Endothelial cell of umbilical vein (primary cell): ENCODE results near the gene ADGRD2. TPM values are rescaled to one million over a fixed set of nuclear protein-coding genes. Genes with fewer than 3 reads are reported as not detected.

Experiments used
- BruUV-seq: library from RNA; stranded (reverse); fragments of 400-500 nt; replicated peaks from 2 replicates; lab custom pipeline; 2021; lab: Mats Ljungman, UMichigan
- CTCF ChIA-PET: fragments of 300-600, 350-600 bp; sonication (Branson Sonifier 250); formaldehyde crosslinking; loops from one replicate; lab custom pipeline; 2021; ENCODE audit warnings: antibody characterized with exemption, inconsistent platforms; lab: Charles Lee
- POLR2A ChIA-PET: fragments of 300-600, 350-600 bp; sonication (Branson Sonifier 250); formaldehyde crosslinking; loops from one replicate; lab custom pipeline; 2021; ENCODE audit warnings: antibody characterized with exemption, inconsistent platforms; lab: Charles Lee
- DNase-seq: peaks from one replicate; pipeline ENCODE4 v3.0.0-alpha.2; 2011; ENCODE audit warnings: low read depth, low spot score
- FAIRE-seq: peaks from 2 replicates; lab custom pipeline; 2011; peaks lifted over from hg19 to GRCh38; lab: Jason Lieb, UNC
- H2AFZ ChIP-seq: 2 replicates; pipeline ENCODE4 v1.6.0; 2012; ENCODE audit warnings: low read depth, low read length, control low read depth, inconsistent platforms
- H3K27ac ChIP-seq: 2 replicates; pipeline ENCODE4 v1.5.1; 2011; ENCODE audit warnings: low read depth, mild to moderate bottlenecking, control low read depth, low read length, moderate library complexity; ENCODE audit not compliant: insufficient read depth
- H3K27me3 ChIP-seq, 2 experiments: 2 replicates each; pipeline versions ENCODE4 v1.6.0 to v1.6.1; 2011; ENCODE audit warnings: low read length in 2 of 2, mixed read lengths in 1 of 2; ENCODE audit not compliant: control insufficient read depth in 2 of 2, insufficient read depth in 2 of 2
- H3K36me3 ChIP-seq, 2 experiments: 2 replicates in 1 of 2; 3 replicates in 1 of 2; pipeline ENCODE4 v1.5.1; 2011; ENCODE audit warnings: low read length in 2 of 2, mild to moderate bottlenecking in 1 of 2, moderate library complexity in 1 of 2; ENCODE audit not compliant: control insufficient read depth in 2 of 2, insufficient read depth in 2 of 2; ENCODE audit errors: extremely low read depth in 1 of 2
- H3K4me1 ChIP-seq: 3 replicates; pipeline ENCODE4 v1.5.1; 2011; ENCODE audit warnings: mild to moderate bottlenecking, low read length; ENCODE audit not compliant: control insufficient read depth, insufficient read depth; ENCODE audit errors: extremely low read depth
- H3K4me2 ChIP-seq: 2 replicates; pipeline ENCODE4 v1.6.1; 2011; ENCODE audit warnings: low read length, control low read depth, mixed read lengths; ENCODE audit not compliant: insufficient read depth
- H3K4me3 ChIP-seq, 3 experiments: fragments of 200-600 bp in 1 of 3; sonication (generic), shearing (Covaris generic) in 1 of 3; replicated peaks in 1 of 3; 2 replicates each; pipeline ENCODE4 v1.5.1; 2011 to 2016; ENCODE audit warnings: control low read depth in 3 of 3, low read length in 3 of 3, mild to moderate bottlenecking in 2 of 3, inconsistent platforms in 1 of 3, low read depth in 1 of 3, moderate library complexity in 1 of 3; ENCODE audit not compliant: insufficient read depth in 1 of 3
- H3K79me2 ChIP-seq: 2 replicates; pipeline ENCODE4 v1.6.0; 2012; ENCODE audit warnings: low read length, inconsistent platforms; ENCODE audit not compliant: control insufficient read depth, insufficient read depth
- H3K9ac ChIP-seq: replicated peaks from 2 replicates; pipeline ENCODE3; 2011; ENCODE audit warnings: low read length, control low read depth; ENCODE audit not compliant: insufficient read depth; ENCODE audit errors: extremely low read depth
- H3K9me1 ChIP-seq: replicated peaks from 3 replicates; pipeline ENCODE4 v1.6.0; 2011; ENCODE audit warnings: mild to moderate bottlenecking, low read length; ENCODE audit not compliant: control insufficient read depth, insufficient read depth; ENCODE audit errors: extremely low read depth
- H3K9me3 ChIP-seq: replicated peaks from 2 replicates; pipeline ENCODE4 v1.5.1; 2012; ENCODE audit warnings: low read length, inconsistent platforms; ENCODE audit not compliant: control insufficient read depth, insufficient read depth
- H4K20me1 ChIP-seq: replicated peaks from 2 replicates; pipeline ENCODE3; 2011; ENCODE audit warnings: mild to moderate bottlenecking, low read length; ENCODE audit not compliant: control insufficient read depth, insufficient read depth; ENCODE audit errors: extremely low read depth
- EZH2 ChIP-seq: IDR thresholded peaks from 2 replicates; pipeline ENCODE4 v1.6.1; 2012; ENCODE audit warnings: borderline replicate concordance, low read depth, mild to moderate bottlenecking, moderate library complexity, low read length, inconsistent platforms; ENCODE audit not compliant: severe bottlenecking
- FOS ChIP-seq: IDR thresholded peaks from 2 replicates; pipeline ENCODE4 v1.6.1; 2011; ENCODE audit warnings: mild to moderate bottlenecking, low read length, moderate library complexity, borderline replicate concordance; ENCODE audit not compliant: insufficient read depth
- GATA2 ChIP-seq: IDR thresholded peaks from 2 replicates; pipeline ENCODE4 v1.7.0; 2011; ENCODE audit warnings: low read depth, mild to moderate bottlenecking, moderate library complexity, mixed read lengths, low read length; ENCODE audit not compliant: insufficient read length, insufficient read depth
- JUN ChIP-seq: IDR thresholded peaks from 2 replicates; pipeline ENCODE4 v1.6.1; 2011; ENCODE audit warnings: borderline replicate concordance, low read depth; ENCODE audit not compliant: insufficient read length, insufficient read depth
- MAX ChIP-seq: IDR thresholded peaks from 2 replicates; pipeline ENCODE4 v1.6.1; 2011; ENCODE audit not compliant: insufficient read depth, insufficient read length
- MYC ChIP-seq: IDR thresholded peaks from one replicate; pipeline ENCODE4 v1.6.1; 2011; ENCODE audit warnings: mild to moderate bottlenecking, low read depth, low read length
- POLR2A ChIP-seq: IDR thresholded peaks from 2 replicates; pipeline ENCODE4 v1.6.1; 2012; ENCODE audit warnings: low read depth, mild to moderate bottlenecking, control low read depth, low read length
- POLR2AphosphoS5 ChIP-seq: IDR thresholded peaks from 2 replicates; pipeline ENCODE4 v1.6.1; 2012; ENCODE audit warnings: low read depth, mild to moderate bottlenecking, control low read depth, low read length, moderate library complexity; ENCODE audit not compliant: insufficient read depth
- dilution Hi-C: fragments of 300-500 bp; cut with MboI; formaldehyde crosslinking; loops from one replicate; pipeline ENCODE4 v1.15.0; 2019; ENCODE audit warnings: low sequenced_read_pairs; ENCODE audit not compliant: extremely low pct_ligation_motif_present
- intact Hi-C: fragments of 100-400 bp; cut with micrococcal nuclease; formaldehyde crosslinking; loops from one replicate; pipeline ENCODE4 v1.10.0; 2022
- polyA plus RNA-seq, 4 experiments: library from polyadenylated mRNA; depleted of rRNA in 3 of 4; stranded (reverse) in 3 of 4; unstranded in 1 of 4; fragments of >200 nt; gene quantifications; 2 replicates each; pipeline versions ENCODE4 v1.2.1 to v1.2.3, GENCODE V29; 2011 to 2012; ENCODE audit warnings: missing spikeins in 1 of 4
- total RNA-seq: library from RNA; stranded (reverse); gene quantifications from 2 replicates; pipeline ENCODE4 v1.2.3, GENCODE V29; 2021
- TF ChIP-seq, protein P1 (sequence below), 2 donors: IDR thresholded peaks; 1 replicate in 1 of 2; 2 replicates in 1 of 2; pipeline ENCODE4 v1.5.1; 2011; ENCODE audit warnings: low read length in 2 of 2, mild to moderate bottlenecking in 2 of 2, moderate library complexity in 2 of 2, control low read depth in 1 of 2, inconsistent platforms in 1 of 2, low read depth in 1 of 2; ENCODE audit not compliant: insufficient read depth in 1 of 2; ENCODE audit errors: extremely low read depth in 1 of 2

ADGRD2 gene
- total and polyA plus RNA-seq, 2 donors (not counting 3 experiments of a cell fraction or from before 2014, with no cell fraction given), result not detected

DNA sequence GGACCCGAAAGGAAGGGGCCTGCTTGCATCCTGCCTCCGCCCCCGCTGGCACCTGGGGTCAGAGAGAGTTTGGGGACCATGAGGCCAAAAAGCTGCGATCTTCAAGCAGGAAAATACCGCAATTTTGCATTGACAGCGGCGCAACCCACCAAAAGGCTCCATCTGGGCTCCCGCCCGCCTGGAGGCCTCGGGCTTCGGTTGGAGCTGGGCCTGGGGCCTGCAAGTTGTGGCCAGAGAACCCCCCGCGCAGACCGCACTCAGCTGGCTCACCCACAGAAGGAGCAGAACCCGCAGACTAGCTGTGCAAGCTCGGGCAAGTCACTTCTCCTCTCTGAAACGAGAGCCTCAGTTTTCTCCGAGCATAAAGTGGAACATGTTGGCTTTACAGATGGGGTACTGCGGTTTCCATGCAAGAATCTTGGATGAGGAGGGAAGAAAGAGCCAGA, 55.7 kb downstream of the ADGRD2 start:
- no peak for FAIRE-seq
- Histone ChIP-seq H3K27me3 (peaks cover 39 to 48% of the 10 kb centered on the region in 2 experiments), H3K9me1 (no peaks in the 10 kb centered on the region), H2AFZ (no peak overlapping the region), H3K9me3 (no peaks in the 10 kb centered on the region), H3K36me3 (no peaks in the 10 kb centered on the region), H3K4me1 (no peaks in the 10 kb centered on the region), H3K79me2 (no peaks in the 10 kb centered on the region), H4K20me1 (no peaks in the 10 kb centered on the region), H3K4me2 (no peak overlapping the region), H3K9ac (no peak overlapping the region), H3K27ac (no peak overlapping the region), H3K4me3 (no peak overlapping the region)
- no peak for DNase-seq
- ChIA-PET POLR2A (no interaction called here), CTCF (interaction anchor here (1.0 to 1.3 kb wide), 2 partner anchors 18 to 31 kb away, joined by 3 to 4 read pairs; no protein-coding TSS in a partner anchor)
- intact Hi-C loops, result no loop called here
- no TSS peak for BruUV-seq
- dilution Hi-C loops, result no loop called here
- TF ChIP-seq MAX (no peak), JUN (no peak), EZH2 (no peak), FOS (no peak), GATA2 (no peak), POLR2AphosphoS5 (no peak), MYC (no peak), POLR2A (no peak)
- TF ChIP-seq, protein P1, sequence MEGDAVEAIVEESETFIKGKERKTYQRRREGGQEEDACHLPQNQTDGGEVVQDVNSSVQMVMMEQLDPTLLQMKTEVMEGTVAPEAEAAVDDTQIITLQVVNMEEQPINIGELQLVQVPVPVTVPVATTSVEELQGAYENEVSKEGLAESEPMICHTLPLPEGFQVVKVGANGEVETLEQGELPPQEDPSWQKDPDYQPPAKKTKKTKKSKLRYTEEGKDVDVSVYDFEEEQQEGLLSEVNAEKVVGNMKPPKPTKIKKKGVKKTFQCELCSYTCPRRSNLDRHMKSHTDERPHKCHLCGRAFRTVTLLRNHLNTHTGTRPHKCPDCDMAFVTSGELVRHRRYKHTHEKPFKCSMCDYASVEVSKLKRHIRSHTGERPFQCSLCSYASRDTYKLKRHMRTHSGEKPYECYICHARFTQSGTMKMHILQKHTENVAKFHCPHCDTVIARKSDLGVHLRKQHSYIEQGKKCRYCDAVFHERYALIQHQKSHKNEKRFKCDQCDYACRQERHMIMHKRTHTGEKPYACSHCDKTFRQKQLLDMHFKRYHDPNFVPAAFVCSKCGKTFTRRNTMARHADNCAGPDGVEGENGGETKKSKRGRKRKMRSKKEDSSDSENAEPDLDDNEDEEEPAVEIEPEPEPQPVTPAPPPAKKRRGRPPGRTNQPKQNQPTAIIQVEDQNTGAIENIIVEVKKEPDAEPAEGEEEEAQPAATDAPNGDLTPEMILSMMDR (IDR thresholded peaks at IDR 0.05; ENCODE audit: extremely low read depth in 1 of 2, insufficient read depth in 1 of 2, low read depth in 1 of 2, low read length in 2 of 2), result no peak
